Fibroblast of peridontal ligament (primary cell): ENCODE data around the gene RC3H2.

Source experiments
- DNase-seq: peaks from one replicate; pipeline ENCODE4 v3.0.0-alpha.2; 2010; ENCODE audit errors: extremely low read depth

The RC3H2 gene

DNA sequence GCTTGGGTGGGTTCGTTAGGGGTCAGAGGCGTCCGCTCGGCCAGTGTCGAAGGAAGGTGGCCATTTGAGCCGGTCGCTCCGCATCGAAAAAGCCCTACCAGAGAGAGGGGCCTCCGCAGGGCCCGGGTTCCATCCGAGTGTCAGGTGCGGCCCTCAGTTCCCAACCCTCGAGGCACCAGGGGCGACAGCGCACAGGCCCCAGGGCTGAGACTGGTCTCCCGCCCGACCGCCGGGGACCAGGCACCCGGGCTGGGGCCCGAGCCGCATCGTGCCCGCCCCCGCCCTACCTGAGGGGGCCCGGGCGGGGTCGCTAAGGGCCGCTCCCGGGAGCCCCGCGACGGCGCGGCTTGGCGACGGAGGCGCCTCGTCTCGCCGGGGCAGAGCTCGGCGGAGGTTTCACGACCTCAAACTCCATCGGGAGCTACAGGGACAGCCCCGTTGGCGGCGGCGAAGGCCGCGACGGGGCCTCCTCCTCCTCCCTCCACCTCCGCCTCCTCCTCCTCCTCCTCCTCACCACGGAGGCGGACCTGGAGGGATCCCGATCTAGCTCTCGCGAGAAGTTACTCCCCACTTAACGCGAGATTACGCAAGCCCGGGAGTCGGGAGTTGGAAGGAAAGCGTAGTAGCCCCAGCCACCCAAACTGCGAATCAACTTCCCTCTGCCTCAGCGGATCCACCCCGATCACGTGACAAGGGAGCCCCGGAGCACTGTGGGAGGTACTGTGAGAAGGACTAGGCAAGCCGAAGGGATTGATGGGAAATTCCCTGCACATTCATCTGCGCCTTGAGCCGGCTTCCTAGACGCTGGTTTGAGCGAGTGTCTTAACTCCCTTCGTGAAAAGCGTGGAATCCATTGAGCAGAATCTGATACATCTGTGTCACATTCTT is at the start of gene RC3H2:
Gene RC3H2, minus strand, starts transcription at position 537 of the 888 bp plus-strand sequence. CDS start 7,850 bp downstream, outside the sequence.
- peak; percentile 100 for DNase-seq

DNA sequence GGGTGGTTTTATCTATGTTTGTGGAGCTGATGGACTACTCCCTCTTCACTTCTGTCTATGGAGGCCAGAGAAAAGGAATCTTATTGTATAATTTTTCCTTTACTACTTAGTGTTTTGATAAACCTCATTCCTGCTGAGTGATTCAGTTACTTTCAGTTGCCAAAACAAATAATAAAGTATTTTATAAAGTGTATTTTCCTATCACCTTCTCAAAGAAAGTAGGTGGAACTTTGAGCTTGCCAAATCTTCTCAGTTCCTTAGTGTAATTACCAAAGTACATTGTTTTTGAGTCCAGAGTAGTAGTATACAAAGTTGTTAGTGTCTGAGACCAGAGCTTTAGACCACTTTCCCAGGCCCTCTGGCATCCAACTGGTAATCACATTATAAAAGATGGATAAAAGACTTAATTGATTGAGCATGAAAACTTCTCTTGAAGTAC is 49.1 kb upstream of the RC3H2 start:
- peak; percentile 50 for DNase-seq

DNA sequence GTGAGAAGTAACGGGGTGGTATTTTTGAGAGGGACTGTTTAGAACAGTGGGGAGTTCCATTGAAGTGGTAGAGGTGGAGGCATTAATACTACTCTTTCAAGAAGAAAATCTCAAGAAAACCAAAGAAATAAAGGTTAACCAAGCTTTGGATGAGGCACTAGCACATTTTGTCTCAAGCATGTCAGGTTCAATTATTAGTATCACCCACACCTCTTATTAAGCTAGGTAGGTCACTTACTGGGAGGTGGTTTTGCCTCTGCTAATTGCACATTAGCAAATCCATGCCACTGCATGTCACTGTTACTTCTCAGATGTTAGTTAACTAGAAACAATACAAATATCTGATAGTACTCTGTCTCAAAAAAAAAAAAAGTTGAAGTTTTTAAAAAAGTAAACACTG is 45.9 kb upstream of the RC3H2 start:
- DNase-seq = no peak

DNA sequence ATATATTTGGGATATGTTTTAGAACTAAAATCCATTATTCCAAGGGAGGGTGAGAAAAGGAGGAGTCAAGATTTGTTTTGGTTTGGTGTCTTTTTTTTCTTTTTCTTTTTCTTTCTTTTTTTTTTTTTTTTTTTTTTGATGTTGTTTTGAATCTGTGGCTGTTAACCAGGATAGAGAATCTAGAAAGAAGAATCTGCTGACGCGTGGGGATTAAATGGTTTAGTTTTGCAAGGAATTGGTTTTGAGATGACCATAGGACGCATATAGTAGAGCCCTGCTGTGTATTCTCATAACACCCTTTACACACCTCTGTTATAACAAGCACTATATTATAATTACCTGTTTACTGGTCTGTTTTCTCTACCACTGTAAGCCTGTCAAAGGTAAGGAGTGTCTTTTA is 45.1 kb upstream of the RC3H2 start:
- DNase-seq = no peak

DNA sequence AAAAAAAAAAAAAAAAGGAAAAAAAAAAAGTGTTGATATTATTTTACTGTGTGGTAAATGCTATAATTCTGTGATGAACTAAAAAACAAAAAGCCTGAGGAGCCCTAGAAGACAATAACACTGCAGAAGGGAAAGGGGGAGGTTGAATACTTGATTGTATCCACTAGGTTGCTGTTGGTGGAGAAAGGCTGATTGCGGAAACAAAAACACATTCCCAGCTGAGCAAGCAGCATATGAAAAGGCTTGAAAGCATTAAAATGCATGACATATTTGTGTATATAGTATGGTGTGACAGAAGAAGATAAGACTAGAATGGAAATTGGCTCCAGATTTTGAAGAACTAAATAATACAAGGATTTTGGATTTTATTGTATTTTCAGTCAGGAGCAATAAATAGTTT is 44.5 kb upstream of the RC3H2 start:
- DNase-seq = no peak

DNA sequence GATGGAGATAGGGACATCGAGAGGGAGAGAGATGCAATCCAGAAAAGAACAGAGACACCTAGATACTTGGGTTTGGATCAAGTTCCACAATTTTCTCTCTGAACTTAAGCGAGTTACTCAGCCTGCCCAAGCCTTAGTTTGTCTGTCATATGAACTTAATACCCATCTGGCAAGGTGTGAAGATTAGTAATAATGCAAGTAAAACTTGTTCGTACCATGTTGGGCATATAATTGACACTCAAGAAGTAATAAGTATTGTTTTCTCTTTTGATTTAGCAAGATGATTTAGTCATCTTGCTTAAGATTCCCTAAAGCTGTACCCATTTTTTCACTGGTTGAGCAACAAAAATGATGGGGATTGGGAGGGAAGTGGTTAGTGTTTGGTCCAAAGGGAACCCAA is 43.2 kb upstream of the RC3H2 start:
- DNase-seq = no peak

DNA sequence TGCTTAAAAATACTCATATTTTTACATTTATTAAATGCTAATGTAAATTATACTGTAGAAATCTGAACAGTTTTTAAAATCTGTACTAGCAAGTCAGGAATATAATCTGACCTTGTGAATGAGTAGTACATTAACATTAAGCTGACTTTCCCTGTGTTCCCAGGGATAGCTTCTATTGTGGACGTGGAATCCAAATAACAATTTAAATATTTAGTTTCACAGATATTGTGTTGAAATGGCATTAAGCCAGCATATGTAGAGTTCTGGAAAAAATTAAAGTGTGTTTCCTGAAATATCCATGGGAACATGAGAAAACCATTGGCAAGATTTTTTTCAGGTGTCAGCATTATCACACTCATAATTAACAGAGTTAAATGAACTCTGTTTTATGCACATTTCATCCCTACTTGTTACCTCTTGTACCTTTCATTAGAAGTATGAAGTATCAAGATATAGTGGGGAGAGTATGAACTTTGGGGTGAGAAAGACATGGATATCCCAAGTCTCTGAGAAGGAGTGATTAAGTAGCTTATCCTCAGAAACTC is 41.4 kb upstream of the RC3H2 start:
- DNase-seq = no peak

- DNase-seq = peak; percentile 42
Observed at GRCh38 chr9:122944960-122945888, 40.1 kb upstream of the RC3H2 start.

GRCh38 chr9:122941582-122942234 is 36.5 kb upstream of the RC3H2 start:
- peak; percentile 73 for DNase-seq

- DNase-seq = peak; percentile 96
Observed at GRCh38 chr9:122940749-122941581, 35.8 kb upstream of the RC3H2 start, which contains the start of gene RABGAP1. Gene RABGAP1 (plus strand): TSS chr9:122941020. CDS start chr9:122957060, 16,040 bp downstream.

GRCh38 chr9:122940454-122940748 is 35.2 kb upstream of the RC3H2 start:
- no peak for DNase-seq

GRCh38 chr9:122939601-122940000 is 34.4 kb upstream of the RC3H2 start:
- DNase-seq = no peak

GRCh38 chr9:122936883-122937282 is 31.7 kb upstream of the RC3H2 start:
- DNase-seq = no peak

- no peak for DNase-seq
Observed at GRCh38 chr9:122936464-122936863, 31.3 kb upstream of the RC3H2 start.

GRCh38 chr9:122931226-122932121 is 26.3 kb upstream of the RC3H2 start, which contains the start of gene ZBTB26:
Gene ZBTB26 (minus strand): TSS chr9:122931512. CDS start chr9:122919934, 11,578 bp downstream.
- DNase-seq = peak; percentile 91

GRCh38 chr9:122930541-122931225 is 25.5 kb upstream of the RC3H2 start:
- no peak for DNase-seq

GRCh38 chr9:122929796-122930354 is 24.7 kb upstream of the RC3H2 start:
- no peak for DNase-seq

DNA sequence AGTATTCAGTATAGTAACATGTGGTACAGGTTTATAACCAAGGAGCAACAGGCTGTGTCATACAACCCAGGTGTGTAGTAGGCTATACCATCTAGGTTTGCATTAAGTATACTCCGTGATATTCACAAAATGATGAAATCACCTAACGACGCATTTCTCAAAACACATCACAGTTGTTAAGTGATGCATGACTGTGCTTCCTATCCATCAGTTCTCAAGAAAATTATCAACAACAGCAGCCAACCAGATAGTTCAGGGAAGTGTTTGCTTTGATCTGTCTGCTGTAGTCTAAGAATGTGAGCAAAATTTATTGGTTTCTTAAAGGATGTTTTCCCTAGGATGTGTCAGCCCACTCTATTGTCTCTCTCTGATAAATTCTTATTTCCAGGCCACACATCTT is 18.8 kb upstream of the RC3H2 start:
- no peak for DNase-seq

DNA sequence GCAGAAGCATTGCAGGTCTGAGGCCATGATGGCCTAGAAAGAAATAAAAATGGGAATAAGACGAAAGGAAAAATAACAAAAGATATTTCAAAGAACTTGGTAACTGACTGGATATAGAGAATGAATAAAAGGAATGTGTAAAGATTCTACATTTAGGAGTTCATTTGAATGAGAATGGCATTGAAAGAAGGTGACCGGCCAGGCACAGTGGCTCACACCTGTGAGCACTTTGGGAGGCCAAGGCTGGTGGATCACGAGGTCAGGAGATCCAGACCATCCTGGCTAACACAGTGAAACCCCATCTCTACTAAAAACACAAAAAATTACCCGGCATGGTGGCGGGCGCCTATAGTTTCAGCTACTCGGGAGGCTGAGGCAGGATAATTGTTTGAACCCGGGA is 17.6 kb upstream of the RC3H2 start:
- DNase-seq = no peak
